A673 (cell line): ENCODE results near the gene NUCKS1. TPM values are rescaled to one million over a fixed set of nuclear protein-coding genes. Genes with fewer than 3 reads are reported as not detected.

Experiments used
- BruUV-seq: library from RNA; stranded (reverse); fragments of 400-500 nt; replicated peaks from 2 replicates; lab custom pipeline; 2021; lab: Mats Ljungman, UMichigan
- CTCF ChIA-PET: fragments of 300-600 bp; sonication (Branson Sonifier 250); formaldehyde crosslinking; loops from one replicate; lab custom pipeline; 2022; ENCODE audit warnings: antibody characterized with exemption; lab: Charles Lee
- POLR2A ChIA-PET: fragments of 300-600 bp; sonication (Branson Sonifier 250); formaldehyde crosslinking; loops from one replicate; lab custom pipeline; 2022; ENCODE audit warnings: antibody characterized with exemption; ENCODE audit not compliant: low non-redundant PET; lab: Charles Lee
- DNase-seq: peaks from one replicate; pipeline ENCODE4 v3.0.0-alpha.2; 2015; ENCODE audit warnings: low spot score
- H3K27ac ChIP-seq: fragments of 200-600 bp; sonication (generic); 2 replicates; pipeline ENCODE4 v1.5.1; 2016; ENCODE audit warnings: mixed run types, low read depth, mild to moderate bottlenecking, mixed read lengths, antibody characterized with exemption, low read length; ENCODE audit not compliant: poor library complexity, severe bottlenecking
- H3K27me3 ChIP-seq: fragments of 200-600 bp; sonication (generic); replicated peaks from 2 replicates; pipeline ENCODE4 v1.6.1; 2017; ENCODE audit warnings: mixed run types, low read depth, mild to moderate bottlenecking, mixed read lengths, antibody characterized with exemption, low read length; ENCODE audit not compliant: insufficient read depth, poor library complexity
- H3K36me3 ChIP-seq: fragments of 200-600 bp; sonication (generic); 2 replicates; pipeline ENCODE4 v1.6.1; 2016; ENCODE audit warnings: mixed run types, mild to moderate bottlenecking, mixed read lengths, antibody characterized with exemption, low read length; ENCODE audit not compliant: insufficient read depth, poor library complexity, severe bottlenecking
- H3K4me1 ChIP-seq: fragments of 200-600 bp; sonication (generic); 2 replicates; pipeline ENCODE4 v1.6.1; 2017; ENCODE audit warnings: mixed run types, mild to moderate bottlenecking, mixed read lengths, antibody characterized with exemption, low read length; ENCODE audit not compliant: insufficient read depth, poor library complexity, severe bottlenecking
- H3K4me3 ChIP-seq: fragments of 200-600 bp; sonication (generic); 2 replicates; pipeline ENCODE4 v1.5.1; 2016; ENCODE audit warnings: low read depth, mixed run types, mild to moderate bottlenecking, mixed read lengths, low read length; ENCODE audit not compliant: poor library complexity, severe bottlenecking
- H3K9me3 ChIP-seq: fragments of 200-600 bp; sonication (generic); 2 replicates; pipeline ENCODE4 v1.6.1; 2016; ENCODE audit warnings: mixed run types, low read depth, mild to moderate bottlenecking, mixed read lengths, antibody characterized with exemption, low read length; ENCODE audit not compliant: poor library complexity, severe bottlenecking
- CTCF ChIP-seq: fragments of 300-800, 200-600 bp; sonication (generic); conservative IDR thresholded peaks from 2 replicates; pipeline ENCODE4 v1.5.1; 2017; ENCODE audit warnings: low read depth, mild to moderate bottlenecking, antibody characterized with exemption, low read length, moderate library complexity, mixed read lengths
- EZH2 ChIP-seq: fragments of 200-600 bp; sonication (generic); IDR thresholded peaks from 2 replicates; pipeline ENCODE4 v1.6.1; 2017; ENCODE audit warnings: borderline replicate concordance, low read depth, mild to moderate bottlenecking, mixed read lengths, antibody characterized with exemption, low read length; ENCODE audit not compliant: poor library complexity, severe bottlenecking
- intact Hi-C: fragments of 100-400 bp; cut with micrococcal nuclease; formaldehyde crosslinking; loops from one replicate; pipeline ENCODE4 v1.10.0; 2022; ENCODE audit not compliant: unreplicated experiment
- total RNA-seq: library from RNA; stranded (reverse); gene quantifications from 2 replicates; pipeline ENCODE4 v1.2.3, GENCODE V29; 2021

NUCKS1 gene
- total RNA-seq, 1 experiment from 2014 or later, result 437 TPM

GRCh38 chr1:205764578-205764977 is 14.6 kb upstream of the NUCKS1 start:
- Histone ChIP-seq H3K27me3 (no peaks in the 10 kb centered on the region), H3K9me3 (no peaks in the 10 kb centered on the region), H3K36me3 (no peaks in the 10 kb centered on the region), H3K27ac (no peak overlapping the region), H3K4me3 (no peak overlapping the region), H3K4me1 (no peaks in the 10 kb centered on the region)
- ChIA-PET CTCF (no interaction called here), POLR2A (no interaction called here)
- intact Hi-C loops, result no loop called here
- no TSS peak for BruUV-seq
- DNase-seq, result no peak
- TF ChIP-seq CTCF, result no peak
- TF ChIP-seq EZH2, result no peak

GRCh38 chr1:205763980-205764379 is 14.0 kb upstream of the NUCKS1 start:
- Histone ChIP-seq H3K9me3 (no peaks in the 10 kb centered on the region), H3K4me1 (no peaks in the 10 kb centered on the region), H3K27me3 (no peaks in the 10 kb centered on the region), H3K36me3 (no peaks in the 10 kb centered on the region), H3K4me3 (no peak overlapping the region), H3K27ac (no peak overlapping the region)
- CTCF ChIA-PET, result no interaction called here
- TF ChIP-seq EZH2 (no peak), CTCF (no peak)
- no peak for DNase-seq
- POLR2A ChIA-PET, result no interaction called here
- intact Hi-C loops, result no loop called here
- no TSS peak for BruUV-seq

GRCh38 chr1:205760606-205761005 is 10.6 kb upstream of the NUCKS1 start:
- POLR2A ChIA-PET, result interaction anchor here (0.6 kb wide), 1 partner anchor 47 kb away, joined by 4 read pairs; no protein-coding TSS in a partner anchor
- no TSS peak for BruUV-seq

More at GRCh38 chr1:205760606-205761005, 10.6 kb upstream of the NUCKS1 start:
- no peak overlapping the region for H3K4me3 ChIP-seq
- H3K9me3 ChIP-seq, result no peaks in the 10 kb centered on the region
- CTCF ChIA-PET, result no interaction called here
- H3K36me3 ChIP-seq, result no peaks in the 10 kb centered on the region
- intact Hi-C loops, result no loop called here
- no peaks in the 10 kb centered on the region for H3K4me1 ChIP-seq
- no peaks in the 10 kb centered on the region for H3K27me3 ChIP-seq
- no peak overlapping the region for H3K27ac ChIP-seq
- TF ChIP-seq CTCF (no peak), EZH2 (no peak)
- DNase-seq, result no peak
